ENCODE results near the gene LRMDA. TPM values are rescaled to one million over a fixed set of nuclear protein-coding genes. Genes with fewer than 3 reads are reported as not detected.

Gene LRMDA
- total and polyA plus RNA-seq, 2 of the 8 experiments (the other 6 are each of a cell fraction or from before 2014, with no cell fraction given) = 0.86 to 2.8 TPM

GRCh38 chr10:75707080-75707840 lies 275.8 kb downstream of the LRMDA start:
- WGBS, 2 experiments (ENCODE audit: extremely low coverage in 1 of 2, insufficient coverage in 1 of 2, insufficient read length in 1 of 2, insufficient replicate concordance in 2 of 2, low coverage in 1 of 2, low lambda C conversion rate in 2 of 2, missing lambda C conversion rate in 1 of 2) = 80% methylated on average over 9 of the region's 9 CpGs; no CpG with 5 or more reads in 1 of the 2 experiments
- Histone ChIP-seq H3K79me1 (ENCODE audit: low read depth, low read length) (no peaks in the 10 kb centered on the region), H3K14ac (ENCODE audit: insufficient read length) (no peak overlapping the region), H4K5ac (ENCODE audit: insufficient read length, low read depth, low read length) (no peak overlapping the region), H3K23me2 (ENCODE audit: low read depth, low read length) (no peaks in the 10 kb centered on the region), H3K27me3 (replicated peaks in 1 of 4; ENCODE audit: control insufficient read depth in 3 of 4, extremely low read depth in 1 of 4, insufficient read depth in 3 of 4, low read length in 3 of 4) (no peaks in the 10 kb centered on the region), H3K23ac (ENCODE audit: insufficient read length) (no peak overlapping the region), H3K4ac (replicated peaks; ENCODE audit: insufficient read length, low read depth, low read length) (no peak overlapping the region), H2BK20ac (ENCODE audit: low read length) (no peak overlapping the region), H4K8ac (ENCODE audit: extremely low read depth, insufficient read depth, low read length) (no peak overlapping the region), H2AK5ac (ENCODE audit: low read depth, low read length) (no peak overlapping the region), H2BK5ac (ENCODE audit: low read depth, low read length) (no peak overlapping the region), H3K4me2 (ENCODE audit: insufficient read depth in 1 of 2, low read depth in 2 of 2, low read length in 2 of 2) (no peak overlapping the region), H3K4me1 (replicated peaks in 1 of 4; ENCODE audit: control insufficient read depth in 3 of 4, insufficient read depth in 4 of 4, low read length in 3 of 4) (peaks cover 2 to 23% (median 17%) of the 10 kb centered on the region in 4 experiments; a peak in 4 of 7 replicates), H2AFZ (ENCODE audit: low read length) (0 out of 2 replicates have a peak overlapping the region, but pooled peaks have one; percentile 36), H3K36me3 (ENCODE audit: control insufficient read depth in 2 of 4, insufficient read depth in 4 of 4, low read length in 3 of 4) (no peaks in the 10 kb centered on the region), H4K91ac (replicated peaks; ENCODE audit: insufficient read length, low read length) (no peak overlapping the region), H3K56ac (replicated peaks; ENCODE audit: insufficient read length, low read depth, low read length) (no peak overlapping the region), H3K9me3 (ENCODE audit: insufficient read depth in 2 of 2, low read depth in 1 of 2, low read length in 1 of 2) (no peaks in the 10 kb centered on the region), H3K4me3 (ENCODE audit: extremely low read depth in 1 of 4, insufficient read depth in 2 of 4, low read depth in 3 of 4, low read length in 4 of 4) (no peak overlapping the region), H2BK12ac (ENCODE audit: low read depth, low read length) (no peak overlapping the region), H3K9ac (replicated peaks in 1 of 4; ENCODE audit: extremely low read depth in 1 of 4, low read depth in 3 of 4, low read length in 3 of 4) (no peak overlapping the region), H4K20me1 (replicated peaks in 1 of 2; ENCODE audit: control insufficient read depth in 1 of 2, insufficient read depth in 2 of 2, low read length in 2 of 2) (no peaks in the 10 kb centered on the region), H2BK15ac (ENCODE audit: low read length) (no peak overlapping the region), H3K18ac (ENCODE audit: extremely low read depth, low read length) (0 out of 2 replicates have a peak overlapping the region, but pooled peaks have one; percentile 7), H3K79me2 (ENCODE audit: control insufficient read depth in 1 of 2, insufficient read depth in 2 of 2, low read length in 2 of 2) (no peaks in the 10 kb centered on the region), H3K27ac (ENCODE audit: low read depth, low read length) (no peak overlapping the region), H2BK120ac (replicated peaks; ENCODE audit: low read depth, low read length) (no peak overlapping the region)
- ChIA-PET CTCF (ENCODE audit: partially characterized antibody) (interaction anchor here (0.7 to 1.3 kb wide), 2 partner anchors 36 to 95 kb away, joined by 3 read pairs; no protein-coding TSS in a partner anchor), POLR2A (ENCODE audit: partially characterized antibody) (no interaction called here)
- FAIRE-seq (no peak), DNase-seq (ENCODE audit: low read depth in 1 of 2, low spot score in 2 of 2) (peak in 1 of 2 experiments; percentile 44)
- TF ChIP-seq POLR2A (IDR thresholded peaks at IDR 0.05; ENCODE audit: control extremely low read depth in 1 of 2, low read depth in 2 of 2, low read length in 2 of 2) (no peak), SIN3A (conservative IDR thresholded peaks at IDR 0.05 in 1 of 2, IDR thresholded peaks at IDR 0.05 in 1 of 2; ENCODE audit: low read depth in 1 of 2, low read length in 2 of 2) (no peak), MAFK (IDR thresholded peaks at IDR 0.05; ENCODE audit: low read depth, low read length) (no peak), EZH2 (IDR thresholded peaks at IDR 0.05; ENCODE audit: low read depth, low read length, severe bottlenecking) (no peak)
